ENCODE data around the gene FUCA2.

- no peak for TF ChIP-seq NANOG (IDR thresholded peaks at IDR 0.05; ENCODE audit: borderline replicate concordance)
- TF ChIP-seq EZH2 (IDR thresholded peaks at IDR 0.05; ENCODE audit: low read depth, unreplicated experiment): no peak
- TF ChIP-seq CTCF (conservative IDR thresholded peaks at IDR 0.05; ENCODE audit: low read depth in 2 of 2): no peak
- no peak for TF ChIP-seq REST (IDR thresholded peaks at IDR 0.05; ENCODE audit: unreplicated experiment)
- no peak for TF ChIP-seq JUNB (IDR thresholded peaks at IDR 0.05; ENCODE audit: unreplicated experiment)
- TF ChIP-seq POLR2AphosphoS5 (IDR thresholded peaks at IDR 0.05; ENCODE audit: low read depth): no peak
- no peak for TF ChIP-seq EZH2phosphoT487 (IDR thresholded peaks at IDR 0.05; ENCODE audit: unreplicated experiment)
- no peak for TF ChIP-seq STAT1 (IDR thresholded peaks at IDR 0.05; ENCODE audit: unreplicated experiment)
These were observed 10.6 kb upstream of the FUCA2 start for GRCh38 chr6:143522039-143522600.

All from GM23338 (cell line).